Neural cell (in vitro differentiated cells): Measurements from ENCODE around the gene DNAJB2.

Source experiments
- EZH2 ChIP-seq: fragments of 200-600, 300-800 bp; shearing (Covaris generic), sonication (generic); IDR thresholded peaks from 2 replicates; pipeline ENCODE4 v1.6.1; 2014; ENCODE audit warnings: antibody characterized with exemption, low read length, borderline replicate concordance, mild to moderate bottlenecking; ENCODE audit not compliant: insufficient read depth, poor library complexity, severe bottlenecking
- POLR2AphosphoS5 ChIP-seq: IDR thresholded peaks from 2 replicates; pipeline ENCODE4 v1.6.1; 2012
- TF ChIP-seq, protein P1 (sequence below): fragments of 450-650 bp; IDR thresholded peaks from 2 replicates; pipeline ENCODE4 v1.5.1; 2014; ENCODE audit warnings: antibody characterized with exemption, mild to moderate bottlenecking, moderate library complexity; ENCODE audit not compliant: poor library complexity, severe bottlenecking

DNA sequence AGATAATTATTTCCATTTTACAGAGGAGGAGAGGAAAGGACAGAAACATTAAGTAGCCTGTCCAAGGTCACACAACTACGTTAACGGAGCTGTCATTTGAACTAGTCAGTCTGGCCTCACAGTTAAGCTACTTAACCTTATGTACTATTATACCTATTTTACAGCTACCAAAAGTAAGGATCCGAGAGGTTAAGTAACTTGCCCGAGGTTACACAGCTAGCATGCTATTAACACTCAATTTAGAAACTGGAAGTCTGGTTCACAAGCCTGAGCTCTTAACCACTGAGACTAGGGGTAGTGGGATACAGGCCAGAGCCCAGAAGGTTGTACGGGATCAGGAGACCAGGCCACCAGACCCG, 34.4 kb upstream of the DNAJB2 start:
- TF ChIP-seq, protein P1, sequence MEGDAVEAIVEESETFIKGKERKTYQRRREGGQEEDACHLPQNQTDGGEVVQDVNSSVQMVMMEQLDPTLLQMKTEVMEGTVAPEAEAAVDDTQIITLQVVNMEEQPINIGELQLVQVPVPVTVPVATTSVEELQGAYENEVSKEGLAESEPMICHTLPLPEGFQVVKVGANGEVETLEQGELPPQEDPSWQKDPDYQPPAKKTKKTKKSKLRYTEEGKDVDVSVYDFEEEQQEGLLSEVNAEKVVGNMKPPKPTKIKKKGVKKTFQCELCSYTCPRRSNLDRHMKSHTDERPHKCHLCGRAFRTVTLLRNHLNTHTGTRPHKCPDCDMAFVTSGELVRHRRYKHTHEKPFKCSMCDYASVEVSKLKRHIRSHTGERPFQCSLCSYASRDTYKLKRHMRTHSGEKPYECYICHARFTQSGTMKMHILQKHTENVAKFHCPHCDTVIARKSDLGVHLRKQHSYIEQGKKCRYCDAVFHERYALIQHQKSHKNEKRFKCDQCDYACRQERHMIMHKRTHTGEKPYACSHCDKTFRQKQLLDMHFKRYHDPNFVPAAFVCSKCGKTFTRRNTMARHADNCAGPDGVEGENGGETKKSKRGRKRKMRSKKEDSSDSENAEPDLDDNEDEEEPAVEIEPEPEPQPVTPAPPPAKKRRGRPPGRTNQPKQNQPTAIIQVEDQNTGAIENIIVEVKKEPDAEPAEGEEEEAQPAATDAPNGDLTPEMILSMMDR, result no peak
- no peak for TF ChIP-seq POLR2AphosphoS5
- no peak for TF ChIP-seq EZH2
